A549 (cell line): ENCODE results near the gene NEURL1. TPM values are rescaled to one million over a fixed set of nuclear protein-coding genes. Genes with fewer than 3 reads are reported as not detected.

Experiments
- ATAC-seq, 2 experiments: fragments of 200-7000 bp in 1 of 2; fragments of >200 bp in 1 of 2; cut with Nextera tagmentation in 1 of 2; cut with Tn5 transposase in 1 of 2; 3 replicates each; pipeline versions ENCODE4 v1.8.0 to v1.9.1; 2018 to 2020; ENCODE audit warnings: mild to moderate bottlenecking in 1 of 2, moderate library complexity in 1 of 2
- CTCF ChIA-PET: fragments of 300-600 bp; sonication (Branson Sonifier 250); formaldehyde crosslinking; extraction: SDS; loops from one replicate; lab custom pipeline; 2021; ENCODE audit warnings: antibody characterized with exemption, inconsistent platforms; lab: Yijun Ruan, JAX
- POLR2A ChIA-PET: fragments of 350-600 bp; formaldehyde crosslinking; extraction: SDS; loops from one replicate; lab custom pipeline; 2021; ENCODE audit warnings: antibody characterized with exemption, inconsistent platforms; lab: Yijun Ruan, JAX
- DNase-seq, 2 experiments: peaks; one replicate each; pipeline versions ENCODE4 v3.0.0 to v3.0.0-alpha.2; 2011 to 2016; ENCODE audit warnings: low read depth in 1 of 2, low spot score in 1 of 2
- FAIRE-seq: peaks from 2 replicates; lab custom pipeline; 2011; peaks lifted over from hg19 to GRCh38; lab: Jason Lieb, UNC
- H3K27ac ChIP-seq, 2 experiments: fragments of >200 bp; sonication (Bioruptor Twin); formaldehyde crosslinking; 3 replicates each; pipeline ENCODE4 v1.5.1; 2016 to 2017
- H3K4me1 ChIP-seq: fragments of >200 bp; sonication (Bioruptor Twin); formaldehyde crosslinking; 3 replicates; pipeline ENCODE4 v1.6.1; 2016
- H3K4me2 ChIP-seq: fragments of >200 bp; sonication (Bioruptor Twin); formaldehyde crosslinking; 3 replicates; pipeline ENCODE4 v1.6.1; 2016
- H3K4me3 ChIP-seq: fragments of >200 bp; sonication (Bioruptor Twin); formaldehyde crosslinking; 3 replicates; pipeline ENCODE4 v1.5.1; 2016
- H3K9me3 ChIP-seq: fragments of >200 bp; sonication (Bioruptor Twin); formaldehyde crosslinking; 3 replicates; pipeline ENCODE4 v1.6.1; 2016
- CBX8 ChIP-seq: fragments of 200-600 bp; sonication (generic); IDR thresholded peaks from 2 replicates; pipeline ENCODE4 v1.6.1; 2016
- CHD4 ChIP-seq: fragments of 200-600 bp; sonication (generic); IDR thresholded peaks from 2 replicates; pipeline ENCODE4 v1.6.1; 2016; ENCODE audit warnings: antibody characterized with exemption, mild to moderate bottlenecking, borderline replicate concordance
- EP300 ChIP-seq, 2 experiments: fragments of >200 bp; sonication (Bioruptor Twin); formaldehyde crosslinking; IDR thresholded peaks; 2 replicates in 1 of 2; 3 replicates in 1 of 2; pipeline ENCODE4 v1.6.1; 2016 to 2017
- HEYL ChIP-seq: fragments of 250-450 bp; sonication (Bioruptor Pico); IDR thresholded peaks from 2 replicates; pipeline ENCODE4 v1.8.0; 2021; ENCODE audit warnings: mild to moderate bottlenecking, moderate library complexity
- JUNB ChIP-seq: fragments of >200 bp; sonication (Bioruptor Twin); formaldehyde crosslinking; IDR thresholded peaks from 2 replicates; pipeline ENCODE4 v1.6.1; 2016
- KDM1A ChIP-seq: fragments of 200-600 bp; sonication (generic); IDR thresholded peaks from 2 replicates; pipeline ENCODE4 v1.6.1; 2016; ENCODE audit warnings: low read depth, mild to moderate bottlenecking
- MAFK ChIP-seq: fragments of 450-650 bp; IDR thresholded peaks from 2 replicates; pipeline ENCODE4 v1.6.1; 2014; ENCODE audit not compliant: partially characterized antibody
- NFE2L2 ChIP-seq: fragments of 150-350 bp; conservative IDR thresholded peaks from 2 replicates; pipeline ENCODE4 v1.6.1; 2014; ENCODE audit warnings: low read length
- NR3C1 ChIP-seq: fragments of >200 bp; sonication (Bioruptor Twin); formaldehyde crosslinking; IDR thresholded peaks from 3 replicates; pipeline ENCODE4 v1.6.1; 2017
- POLR2A ChIP-seq: IDR thresholded peaks from 2 replicates; pipeline ENCODE4 v1.6.1; 2012; ENCODE audit warnings: mild to moderate bottlenecking, low read length
- WGBS: methylation state at CpG from one replicate; pipeline ENCODE4 v1.1.6; 2017; ENCODE audit errors: missing lambda C conversion rate; 5-methylcytosine and 5-hydroxymethylcytosine counted together
- polyA plus RNA-seq, 4 experiments: library from polyadenylated mRNA; depleted of rRNA in 3 of 4; stranded (reverse); fragments of >200 nt; fragmentation: RNase III in 1 of 4; extraction: RNeasy Plus Mini Kit Qiagen cat#74134 plus additional on column Dnase treatment in 1 of 4; gene quantifications; 2 replicates in 3 of 4; 3 replicates in 1 of 4; pipeline ENCODE4 v1.2.3, GENCODE V29; 2011 to 2017
- TF ChIP-seq, protein P1 (sequence below): fragments of 200-600 bp; sonication (generic); IDR thresholded peaks from 2 replicates; pipeline ENCODE4 v1.6.1; 2016; ENCODE audit warnings: antibody characterized with exemption, mild to moderate bottlenecking, moderate library complexity
- TF ChIP-seq, protein P2 (sequence below): fragments of 450-650 bp; IDR thresholded peaks from 2 replicates; pipeline ENCODE4 v1.6.1; 2014; ENCODE audit warnings: antibody characterized with exemption
- TF ChIP-seq, protein P3 (sequence below): IDR thresholded peaks from 2 replicates; pipeline ENCODE4 v1.6.1; 2012; ENCODE audit warnings: low read depth, borderline replicate concordance
- TF ChIP-seq, protein P4 (sequence below): fragments of 250-450 bp; sonication (Bioruptor Pico); IDR thresholded peaks from 2 replicates; pipeline ENCODE4 v1.5.0; 2020; ENCODE audit warnings: low read depth, mild to moderate bottlenecking, moderate library complexity
- TF ChIP-seq, protein P5 (sequence below): fragments of 250-450 bp; sonication (Bioruptor Pico); IDR thresholded peaks from 2 replicates; pipeline ENCODE4 v1.5.0; 2021; ENCODE audit warnings: mild to moderate bottlenecking, moderate library complexity, borderline replicate concordance

NEURL1 gene
- polyA plus RNA-seq, 2 of the 4 experiments (the other 2 are of a cell fraction) = 0.06 to 0.37 TPM

DNA sequence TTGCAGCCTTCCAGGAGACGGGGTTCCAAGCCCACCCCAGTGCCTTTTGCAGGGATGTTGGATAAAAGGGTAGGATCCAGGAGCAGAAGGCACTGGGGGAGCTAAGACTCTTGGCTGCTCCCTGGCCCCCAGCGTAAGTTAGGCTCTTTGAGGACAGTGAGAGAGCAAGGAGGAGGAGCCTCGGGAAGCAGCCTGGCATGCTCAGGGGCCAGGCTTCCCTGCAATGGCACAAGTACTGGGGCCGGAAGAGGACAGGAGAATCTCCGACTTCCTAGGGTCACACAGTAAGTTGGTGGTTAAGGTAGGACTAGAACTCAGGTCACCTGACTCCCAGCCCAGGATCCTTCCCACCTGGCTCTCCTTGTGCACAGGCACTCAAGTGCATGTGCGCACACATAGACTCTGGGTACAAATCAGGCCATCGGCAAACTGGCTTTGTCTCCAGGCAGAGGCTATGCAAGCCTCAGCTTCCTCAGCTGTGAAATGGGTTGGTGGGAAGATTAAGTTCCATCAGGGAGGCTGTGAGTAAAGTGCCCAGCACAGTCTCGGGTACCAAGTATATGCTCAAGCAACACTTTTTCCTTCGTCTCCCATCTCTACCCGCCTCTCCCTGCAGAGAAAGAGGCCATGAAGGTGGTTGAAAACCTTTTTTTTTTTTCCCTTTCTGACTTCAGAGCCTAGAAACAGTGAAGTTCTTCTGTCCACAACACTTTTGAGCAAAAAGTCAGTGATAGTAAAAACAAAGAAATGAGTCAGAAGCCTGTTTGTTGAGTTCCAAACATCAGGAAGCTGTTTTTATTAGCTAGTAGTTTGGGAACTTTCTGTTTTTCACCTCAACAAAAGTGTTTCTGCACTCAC lies 79.1 kb downstream of the NEURL1 start:
- Histone ChIP-seq H3K4me3 (no peak overlapping the region), H3K4me1 (peaks cover 21% of the 10 kb centered on the region; the same call in 2 of the 3 replicates), H3K9me3 (no peaks in the 10 kb centered on the region)
- 81% methylated on average over 10 of the region's 10 CpGs for WGBS
- TF ChIP-seq KDM1A = 0 out of 2 replicates have a peak, but pooled peaks have one; percentile 52
- no peak for TF ChIP-seq JUNB
- TF ChIP-seq, all 56 proteins: peak for 1
- Histone ChIP-seq H3K27ac (no peak overlapping the region), H3K4me2 (no peak overlapping the region)
- CTCF ChIA-PET = interaction anchor here (0.7 to 1.1 kb wide), 4 partner anchors 9 to 862 kb away, joined by 3 read pairs; no protein-coding TSS in a partner anchor
- ATAC-seq = no peak
- DNase-seq = no peak
- no peak for FAIRE-seq
- POLR2A ChIA-PET = interaction anchor here (0.7 kb wide), 2 partner anchors 86 to 161 kb away, joined by 3 read pairs; no protein-coding TSS in a partner anchor

DNA sequence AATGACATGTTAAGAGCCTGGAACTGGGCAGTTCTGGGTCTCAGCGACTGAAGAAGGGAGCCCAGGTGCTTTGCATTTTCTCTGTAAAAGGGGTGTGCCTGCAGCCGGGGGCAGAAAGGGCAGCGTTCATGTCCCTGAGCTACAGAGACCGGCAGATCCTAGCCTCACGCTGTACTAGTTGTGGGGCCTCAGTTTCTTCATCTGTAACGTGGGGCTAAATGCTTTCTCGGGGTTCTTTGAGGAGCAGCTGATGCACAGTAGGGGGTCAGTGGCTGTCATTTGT lies 79.6 kb downstream of the NEURL1 start:
- ATAC-seq (no peak), DNase-seq (no peak), FAIRE-seq (no peak)
- Histone ChIP-seq H3K27ac (no peak overlapping the region), H3K4me3 (no peak overlapping the region), H3K4me1 (peaks cover 21% of the 10 kb centered on the region; the same call in 2 of the 3 replicates), H3K9me3 (no peaks in the 10 kb centered on the region), H3K4me2 (no peak overlapping the region)
- WGBS = 65% methylated on average over 7 of the region's 7 CpGs
- ChIA-PET CTCF (interaction anchor here (0.6 to 1.9 kb wide), 6 partner anchors 8 to 862 kb away, joined by 3 to 8 read pairs (median 3); no protein-coding TSS in a partner anchor), POLR2A (interaction anchor here (0.7 kb wide), 2 partner anchors 87 to 160 kb away, joined by 3 read pairs; no protein-coding TSS in a partner anchor)
- TF ChIP-seq HEYL (CRISPR knock-in tag) (no peak), CHD4 (no peak), POLR2A (no peak), CBX8 (no peak), NFE2L2 (no peak), NR3C1 (no peak), MAFK (no peak), EP300 (IDR thresholded peaks at IDR 0.05) (no peak)
- TF ChIP-seq, protein P1, sequence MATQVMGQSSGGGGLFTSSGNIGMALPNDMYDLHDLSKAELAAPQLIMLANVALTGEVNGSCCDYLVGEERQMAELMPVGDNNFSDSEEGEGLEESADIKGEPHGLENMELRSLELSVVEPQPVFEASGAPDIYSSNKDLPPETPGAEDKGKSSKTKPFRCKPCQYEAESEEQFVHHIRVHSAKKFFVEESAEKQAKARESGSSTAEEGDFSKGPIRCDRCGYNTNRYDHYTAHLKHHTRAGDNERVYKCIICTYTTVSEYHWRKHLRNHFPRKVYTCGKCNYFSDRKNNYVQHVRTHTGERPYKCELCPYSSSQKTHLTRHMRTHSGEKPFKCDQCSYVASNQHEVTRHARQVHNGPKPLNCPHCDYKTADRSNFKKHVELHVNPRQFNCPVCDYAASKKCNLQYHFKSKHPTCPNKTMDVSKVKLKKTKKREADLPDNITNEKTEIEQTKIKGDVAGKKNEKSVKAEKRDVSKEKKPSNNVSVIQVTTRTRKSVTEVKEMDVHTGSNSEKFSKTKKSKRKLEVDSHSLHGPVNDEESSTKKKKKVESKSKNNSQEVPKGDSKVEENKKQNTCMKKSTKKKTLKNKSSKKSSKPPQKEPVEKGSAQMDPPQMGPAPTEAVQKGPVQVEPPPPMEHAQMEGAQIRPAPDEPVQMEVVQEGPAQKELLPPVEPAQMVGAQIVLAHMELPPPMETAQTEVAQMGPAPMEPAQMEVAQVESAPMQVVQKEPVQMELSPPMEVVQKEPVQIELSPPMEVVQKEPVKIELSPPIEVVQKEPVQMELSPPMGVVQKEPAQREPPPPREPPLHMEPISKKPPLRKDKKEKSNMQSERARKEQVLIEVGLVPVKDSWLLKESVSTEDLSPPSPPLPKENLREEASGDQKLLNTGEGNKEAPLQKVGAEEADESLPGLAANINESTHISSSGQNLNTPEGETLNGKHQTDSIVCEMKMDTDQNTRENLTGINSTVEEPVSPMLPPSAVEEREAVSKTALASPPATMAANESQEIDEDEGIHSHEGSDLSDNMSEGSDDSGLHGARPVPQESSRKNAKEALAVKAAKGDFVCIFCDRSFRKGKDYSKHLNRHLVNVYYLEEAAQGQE = no peak
- TF ChIP-seq, protein P2, sequence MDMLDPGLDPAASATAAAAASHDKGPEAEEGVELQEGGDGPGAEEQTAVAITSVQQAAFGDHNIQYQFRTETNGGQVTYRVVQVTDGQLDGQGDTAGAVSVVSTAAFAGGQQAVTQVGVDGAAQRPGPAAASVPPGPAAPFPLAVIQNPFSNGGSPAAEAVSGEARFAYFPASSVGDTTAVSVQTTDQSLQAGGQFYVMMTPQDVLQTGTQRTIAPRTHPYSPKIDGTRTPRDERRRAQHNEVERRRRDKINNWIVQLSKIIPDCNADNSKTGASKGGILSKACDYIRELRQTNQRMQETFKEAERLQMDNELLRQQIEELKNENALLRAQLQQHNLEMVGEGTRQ = no peak
- TF ChIP-seq, protein P3, sequence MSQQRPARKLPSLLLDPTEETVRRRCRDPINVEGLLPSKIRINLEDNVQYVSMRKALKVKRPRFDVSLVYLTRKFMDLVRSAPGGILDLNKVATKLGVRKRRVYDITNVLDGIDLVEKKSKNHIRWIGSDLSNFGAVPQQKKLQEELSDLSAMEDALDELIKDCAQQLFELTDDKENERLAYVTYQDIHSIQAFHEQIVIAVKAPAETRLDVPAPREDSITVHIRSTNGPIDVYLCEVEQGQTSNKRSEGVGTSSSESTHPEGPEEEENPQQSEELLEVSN = no peak
- TF ChIP-seq, protein P4, sequence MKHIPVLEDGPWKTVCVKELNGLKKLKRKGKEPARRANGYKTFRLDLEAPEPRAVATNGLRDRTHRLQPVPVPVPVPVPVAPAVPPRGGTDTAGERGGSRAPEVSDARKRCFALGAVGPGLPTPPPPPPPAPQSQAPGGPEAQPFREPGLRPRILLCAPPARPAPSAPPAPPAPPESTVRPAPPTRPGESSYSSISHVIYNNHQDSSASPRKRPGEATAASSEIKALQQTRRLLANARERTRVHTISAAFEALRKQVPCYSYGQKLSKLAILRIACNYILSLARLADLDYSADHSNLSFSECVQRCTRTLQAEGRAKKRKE = no peak
- TF ChIP-seq, protein P5, sequence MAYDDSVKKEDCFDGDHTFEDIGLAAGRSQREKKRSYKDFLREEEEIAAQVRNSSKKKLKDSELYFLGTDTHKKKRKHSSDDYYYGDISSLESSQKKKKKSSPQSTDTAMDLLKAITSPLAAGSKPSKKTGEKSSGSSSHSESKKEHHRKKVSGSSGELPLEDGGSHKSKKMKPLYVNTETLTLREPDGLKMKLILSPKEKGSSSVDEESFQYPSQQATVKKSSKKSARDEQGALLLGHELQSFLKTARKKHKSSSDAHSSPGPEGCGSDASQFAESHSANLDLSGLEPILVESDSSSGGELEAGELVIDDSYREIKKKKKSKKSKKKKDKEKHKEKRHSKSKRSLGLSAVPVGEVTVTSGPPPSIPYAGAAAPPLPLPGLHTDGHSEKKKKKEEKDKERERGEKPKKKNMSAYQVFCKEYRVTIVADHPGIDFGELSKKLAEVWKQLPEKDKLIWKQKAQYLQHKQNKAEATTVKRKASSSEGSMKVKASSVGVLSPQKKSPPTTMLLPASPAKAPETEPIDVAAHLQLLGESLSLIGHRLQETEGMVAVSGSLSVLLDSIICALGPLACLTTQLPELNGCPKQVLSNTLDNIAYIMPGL (CRISPR knock-in tag) = no peak
